Measurements from ENCODE around the gene HDAC4. TPM values are rescaled to one million over a fixed set of nuclear protein-coding genes. Genes with fewer than 3 reads are reported as not detected.

HDAC4 gene
- total RNA-seq, 1 donor from 2014 or later: 11.8 TPM

- Mint-ChIP-seq H3K27ac (ENCODE audit: unreplicated experiment) (no peak overlapping the region), H3K4me1 (ENCODE audit: low read depth, unreplicated experiment) (no peaks in the 10 kb centered on the region), H3K27me3 (ENCODE audit: low read depth, unreplicated experiment) (no peaks in the 10 kb centered on the region), H3K36me3 (ENCODE audit: low read depth, unreplicated experiment) (peaks cover 6% of the 10 kb centered on the region), H3K4me3 (ENCODE audit: unreplicated experiment) (no peak overlapping the region), H3K9me3 (ENCODE audit: unreplicated experiment) (no peaks in the 10 kb centered on the region)
- H4K20me1 ChIP-seq (ENCODE audit: insufficient read depth, low read length): no peaks in the 10 kb centered on the region
- no peaks in the 10 kb centered on the region for H3K27me3 ChIP-seq (ENCODE audit: insufficient read depth, low read length)
- peaks cover 15% of the 10 kb centered on the region for H3K4me1 ChIP-seq (ENCODE audit: insufficient read depth, low read length)
- no peak overlapping the region for H3K27ac ChIP-seq (ENCODE audit: low read depth, low read length)
- H3K36me3 ChIP-seq (ENCODE audit: insufficient read depth, low read length): no peaks in the 10 kb centered on the region
- TF ChIP-seq EZH2 (IDR thresholded peaks at IDR 0.05; ENCODE audit: insufficient read depth, low read length) (no peak), CTCF (IDR thresholded peaks at IDR 0.05; ENCODE audit: insufficient read depth, low read depth, low read length) (no peak)
- no peak overlapping the region for H2AFZ ChIP-seq (ENCODE audit: low read depth, low read length)
- no peak overlapping the region for H3K4me2 ChIP-seq (ENCODE audit: low read length)
- FAIRE-seq: no peak
- no peak overlapping the region for H3K9ac ChIP-seq (ENCODE audit: low read length)
- H3K9me3 ChIP-seq (ENCODE audit: insufficient read depth, low read depth, low read length): peaks cover 6% of the 10 kb centered on the region
- no peak overlapping the region for H3K4me3 ChIP-seq (ENCODE audit: insufficient read depth, low read depth, low read length)
- no peak for DNase-seq (ENCODE audit: low read depth)
- no peaks in the 10 kb centered on the region for H3K79me2 ChIP-seq (ENCODE audit: insufficient read depth, low read length)
Measured at GRCh38 chr2:239055756-239056493, 344.9 kb downstream of the HDAC4 start.

- DNase-seq (ENCODE audit: low read depth) (no peak), FAIRE-seq (no peak)
- Mint-ChIP-seq H3K27me3 (ENCODE audit: low read depth, unreplicated experiment) (no peaks in the 10 kb centered on the region), H3K9me3 (ENCODE audit: unreplicated experiment) (no peaks in the 10 kb centered on the region), H3K36me3 (ENCODE audit: low read depth, unreplicated experiment) (peaks cover 6% of the 10 kb centered on the region), H3K4me3 (ENCODE audit: unreplicated experiment) (no peak overlapping the region), H3K4me1 (ENCODE audit: low read depth, unreplicated experiment) (no peaks in the 10 kb centered on the region), H3K27ac (ENCODE audit: unreplicated experiment) (no peak overlapping the region)
- H3K79me2 ChIP-seq (ENCODE audit: insufficient read depth, low read length): no peaks in the 10 kb centered on the region
- no peak overlapping the region for H3K4me2 ChIP-seq (ENCODE audit: low read length)
- H3K4me1 ChIP-seq (ENCODE audit: insufficient read depth, low read length): peaks cover 15% of the 10 kb centered on the region
- TF ChIP-seq EZH2 (IDR thresholded peaks at IDR 0.05; ENCODE audit: insufficient read depth, low read length): no peak
- TF ChIP-seq CTCF (IDR thresholded peaks at IDR 0.05; ENCODE audit: insufficient read depth, low read depth, low read length): no peak
- H3K27ac ChIP-seq (ENCODE audit: low read depth, low read length): no peak overlapping the region
- no peak overlapping the region for H2AFZ ChIP-seq (ENCODE audit: low read depth, low read length)
- H3K4me3 ChIP-seq (ENCODE audit: insufficient read depth, low read depth, low read length): no peak overlapping the region
- no peaks in the 10 kb centered on the region for H3K36me3 ChIP-seq (ENCODE audit: insufficient read depth, low read length)
- H4K20me1 ChIP-seq (ENCODE audit: insufficient read depth, low read length): no peaks in the 10 kb centered on the region
- no peak overlapping the region for H3K9ac ChIP-seq (ENCODE audit: low read length)
- no peaks in the 10 kb centered on the region for H3K27me3 ChIP-seq (ENCODE audit: insufficient read depth, low read length)
- H3K9me3 ChIP-seq (ENCODE audit: insufficient read depth, low read depth, low read length): peaks cover 6% of the 10 kb centered on the region
Measured at GRCh38 chr2:239054921-239055320, 345.9 kb downstream of the HDAC4 start.

- DNase-seq (ENCODE audit: low read depth) (no peak), FAIRE-seq (no peak)
- Mint-ChIP-seq H3K27ac (ENCODE audit: unreplicated experiment) (no peak overlapping the region), H3K4me1 (ENCODE audit: low read depth, unreplicated experiment) (no peaks in the 10 kb centered on the region), H3K36me3 (ENCODE audit: low read depth, unreplicated experiment) (peaks cover 6% of the 10 kb centered on the region), H3K9me3 (ENCODE audit: unreplicated experiment) (no peaks in the 10 kb centered on the region), H3K27me3 (ENCODE audit: low read depth, unreplicated experiment) (no peaks in the 10 kb centered on the region), H3K4me3 (ENCODE audit: unreplicated experiment) (no peak overlapping the region)
- Histone ChIP-seq H2AFZ (ENCODE audit: low read depth, low read length) (no peak overlapping the region), H3K4me2 (ENCODE audit: low read length) (no peak overlapping the region), H3K4me1 (ENCODE audit: insufficient read depth, low read length) (peaks cover 15% of the 10 kb centered on the region), H3K9ac (ENCODE audit: low read length) (no peak overlapping the region), H4K20me1 (ENCODE audit: insufficient read depth, low read length) (no peaks in the 10 kb centered on the region), H3K27ac (ENCODE audit: low read depth, low read length) (no peak overlapping the region), H3K27me3 (ENCODE audit: insufficient read depth, low read length) (no peaks in the 10 kb centered on the region), H3K4me3 (ENCODE audit: insufficient read depth, low read depth, low read length) (no peak overlapping the region), H3K79me2 (ENCODE audit: insufficient read depth, low read length) (no peaks in the 10 kb centered on the region), H3K9me3 (ENCODE audit: insufficient read depth, low read depth, low read length) (peaks cover 6% of the 10 kb centered on the region), H3K36me3 (ENCODE audit: insufficient read depth, low read length) (no peaks in the 10 kb centered on the region)
- TF ChIP-seq EZH2 (IDR thresholded peaks at IDR 0.05; ENCODE audit: insufficient read depth, low read length) (no peak), CTCF (IDR thresholded peaks at IDR 0.05; ENCODE audit: insufficient read depth, low read depth, low read length) (no peak)
Measured at GRCh38 chr2:239053801-239054503, 346.9 kb downstream of the HDAC4 start.
